Stomach (tissue), 9 donors: Measurements from ENCODE around the gene DGCR8. TPM values are rescaled to one million over a fixed set of nuclear protein-coding genes. Genes with fewer than 3 reads are reported as not detected.

ENCODE experiments used
- DNase-seq, 2 donors: peaks; one replicate each; pipeline versions ENCODE4 v3.0.0 to v3.0.0-alpha.2; 2013 to 2019
- H3K27ac ChIP-seq, 5 donors: fragments of 200-600 bp in 4 of 5; sonication (generic) in 4 of 5; one replicate each; pipeline ENCODE4 v1.5.1; 2013 to 2019; ENCODE audit warnings: mild to moderate bottlenecking in 1 of 5, moderate library complexity in 1 of 5
- H3K27me3 ChIP-seq, 3 donors: fragments of 200-600 bp; sonication (generic); one replicate each; pipeline ENCODE4 v1.5.1; 2017 to 2019; ENCODE audit warnings: mixed run types in 1 of 3
- H3K36me3 ChIP-seq, 4 donors: fragments of 200-600 bp; sonication (generic); 1 replicate in 3 of 4; 2 replicates in 1 of 4; pipeline ENCODE4 v1.5.1; 2016 to 2019
- H3K4me1 ChIP-seq, 4 donors: fragments of 200-600 bp; sonication (generic); one replicate each; pipeline ENCODE4 v1.5.1; 2016 to 2019
- H3K4me3 ChIP-seq, 4 donors: fragments of 200-600 bp; sonication (generic) in 3 of 4; one replicate each; pipeline ENCODE4 v1.5.1; 2016 to 2019; ENCODE audit warnings: mild to moderate bottlenecking in 1 of 4
- H3K9me3 ChIP-seq, 4 donors: fragments of 200-600 bp; sonication (generic); one replicate each; pipeline ENCODE4 v1.5.1; 2016 to 2019
- EP300 ChIP-seq: sonication (generic); formaldehyde crosslinking; IDR thresholded peaks from one replicate; pipeline ENCODE4 v1.6.1; 2017; ENCODE audit warnings: antibody characterized with exemption
- POLR2A ChIP-seq, 4 donors: fragments of 450-650 bp; IDR thresholded peaks; one replicate each; pipeline ENCODE4 v1.6.1; 2016; ENCODE audit warnings: antibody characterized with exemption in 4 of 4, control low read depth in 2 of 4, mild to moderate bottlenecking in 1 of 4, moderate library complexity in 1 of 4
- POLR2AphosphoS5 ChIP-seq, 3 donors: sonication (generic); formaldehyde crosslinking; IDR thresholded peaks; one replicate each; pipeline ENCODE4 v1.6.1; 2016; ENCODE audit warnings: antibody characterized with exemption in 3 of 3
- WGBS, 5 donors: extraction: QIAGEN DNeasy Blood & Tissue Kit in 3 of 5; methylation state at CpG; one replicate each; pipeline versions ENCODE4 v1.1.5 to v1.1.7; 2013 to 2018; 5-methylcytosine and 5-hydroxymethylcytosine counted together
- intact Hi-C: fragments of 100-400 bp; cut with DNase I; formaldehyde crosslinking; loops from one replicate; pipeline ENCODE4 v1.15.1; 2023; ENCODE audit warnings: low total_unique reads
- polyA plus RNA-seq, 3 donors: library from polyadenylated mRNA; stranded (reverse); fragments of 200-250 nt; gene quantifications; one replicate each; pipeline ENCODE4 v1.2.3, GENCODE V29; 2013
- total RNA-seq, 5 donors: library from RNA; depleted of rRNA; stranded (reverse); fragments of >200 nt; gene quantifications; one replicate each; pipeline versions ENCODE4 v1.1.0 to v1.2.3, GENCODE V29; 2014 to 2016
- TF ChIP-seq, protein P1 (sequence below), 7 experiments: fragments of 450-650 bp in 4 of 7; fragments of 200-600 bp in 3 of 7; sonication (generic) in 3 of 7; IDR thresholded peaks; one replicate each; pipeline ENCODE4 v1.5.1; 2016 to 2019; ENCODE audit warnings: antibody characterized with exemption in 7 of 7, control low read depth in 2 of 7, mild to moderate bottlenecking in 1 of 7
- donor health status: healthy with polysubstance abuse.
- donor health status: Bipolar disorder and iron deficiency.
- donor health status: healthy.

Gene DGCR8
- total and polyA plus RNA-seq, 8 donors, result 7.8 to 55.4 (median 30.6) TPM

DNA sequence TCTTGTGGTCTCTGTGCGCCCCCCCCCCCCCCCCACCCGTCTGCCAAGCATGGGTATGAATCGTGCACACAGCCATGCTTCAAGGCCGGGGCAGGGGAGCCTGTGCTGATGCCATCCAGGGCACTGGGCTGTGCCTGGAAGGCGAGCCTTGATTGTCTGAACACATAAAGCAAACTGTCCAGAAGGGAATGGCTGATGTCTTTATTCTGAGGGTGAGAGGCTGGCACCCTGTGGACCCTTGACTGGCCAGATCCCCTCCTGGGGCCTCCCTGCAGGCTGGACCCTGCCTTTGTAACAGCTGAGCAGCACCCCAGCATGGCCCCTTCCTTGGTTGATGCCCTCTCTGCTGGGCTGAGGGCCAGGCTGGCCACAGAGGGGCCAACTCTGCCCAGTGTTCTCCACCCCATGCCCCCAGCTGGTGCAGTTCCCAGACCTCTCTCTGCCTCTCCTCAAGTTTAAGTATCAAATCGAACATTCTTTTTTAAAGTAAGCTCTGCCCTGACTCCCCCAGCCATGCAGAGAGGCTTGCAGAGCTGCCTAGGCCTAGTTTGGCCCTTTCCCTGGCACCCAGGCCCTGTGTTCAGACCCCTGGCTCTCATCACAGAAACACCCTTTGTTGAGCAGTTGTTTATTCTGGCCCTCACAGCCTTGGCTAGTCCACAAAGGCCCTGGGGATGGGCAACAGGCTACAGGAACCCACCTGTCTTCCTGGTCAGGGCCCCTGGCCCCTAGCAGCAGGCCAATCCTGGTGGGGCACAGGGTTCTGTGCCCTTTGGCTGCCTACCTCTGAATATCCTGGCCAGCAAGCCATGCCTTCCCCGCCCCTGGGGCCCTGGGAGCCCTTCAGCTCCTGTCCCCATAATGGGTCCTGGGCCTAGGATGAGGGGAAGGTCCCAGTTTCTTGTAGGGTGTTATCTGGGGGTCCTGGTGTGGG is 31.9 kb downstream of the DGCR8 start:
- H3K36me3 ChIP-seq, result peaks cover 74 to 91% (median 89%) of the 10 kb centered on the region in 4 donors
- DNase-seq, result no peak
- WGBS, 5 donors, result 68 to 79% (median 70%) methylated on average over 2 to 7 of the region's 7 CpGs
- TF ChIP-seq POLR2A (IDR thresholded peaks at IDR 0.05) (no peak), EP300 (no peak), POLR2AphosphoS5 (IDR thresholded peaks at IDR 0.05) (no peak)
- TF ChIP-seq, protein P1, sequence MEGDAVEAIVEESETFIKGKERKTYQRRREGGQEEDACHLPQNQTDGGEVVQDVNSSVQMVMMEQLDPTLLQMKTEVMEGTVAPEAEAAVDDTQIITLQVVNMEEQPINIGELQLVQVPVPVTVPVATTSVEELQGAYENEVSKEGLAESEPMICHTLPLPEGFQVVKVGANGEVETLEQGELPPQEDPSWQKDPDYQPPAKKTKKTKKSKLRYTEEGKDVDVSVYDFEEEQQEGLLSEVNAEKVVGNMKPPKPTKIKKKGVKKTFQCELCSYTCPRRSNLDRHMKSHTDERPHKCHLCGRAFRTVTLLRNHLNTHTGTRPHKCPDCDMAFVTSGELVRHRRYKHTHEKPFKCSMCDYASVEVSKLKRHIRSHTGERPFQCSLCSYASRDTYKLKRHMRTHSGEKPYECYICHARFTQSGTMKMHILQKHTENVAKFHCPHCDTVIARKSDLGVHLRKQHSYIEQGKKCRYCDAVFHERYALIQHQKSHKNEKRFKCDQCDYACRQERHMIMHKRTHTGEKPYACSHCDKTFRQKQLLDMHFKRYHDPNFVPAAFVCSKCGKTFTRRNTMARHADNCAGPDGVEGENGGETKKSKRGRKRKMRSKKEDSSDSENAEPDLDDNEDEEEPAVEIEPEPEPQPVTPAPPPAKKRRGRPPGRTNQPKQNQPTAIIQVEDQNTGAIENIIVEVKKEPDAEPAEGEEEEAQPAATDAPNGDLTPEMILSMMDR (IDR thresholded peaks at IDR 0.05), result no peak
- no peaks in the 10 kb centered on the region for H3K9me3 ChIP-seq
- intact Hi-C loops, result no loop called here
- no peaks in the 10 kb centered on the region for H3K27me3 ChIP-seq
- peak overlapping the region in 2 of 5 donors; percentile 13 to 42 for H3K27ac ChIP-seq
- no peak overlapping the region for H3K4me3 ChIP-seq
- H3K4me1 ChIP-seq, result peaks cover 11 to 45% (median 35%) of the 10 kb centered on the region in 4 donors

DNA sequence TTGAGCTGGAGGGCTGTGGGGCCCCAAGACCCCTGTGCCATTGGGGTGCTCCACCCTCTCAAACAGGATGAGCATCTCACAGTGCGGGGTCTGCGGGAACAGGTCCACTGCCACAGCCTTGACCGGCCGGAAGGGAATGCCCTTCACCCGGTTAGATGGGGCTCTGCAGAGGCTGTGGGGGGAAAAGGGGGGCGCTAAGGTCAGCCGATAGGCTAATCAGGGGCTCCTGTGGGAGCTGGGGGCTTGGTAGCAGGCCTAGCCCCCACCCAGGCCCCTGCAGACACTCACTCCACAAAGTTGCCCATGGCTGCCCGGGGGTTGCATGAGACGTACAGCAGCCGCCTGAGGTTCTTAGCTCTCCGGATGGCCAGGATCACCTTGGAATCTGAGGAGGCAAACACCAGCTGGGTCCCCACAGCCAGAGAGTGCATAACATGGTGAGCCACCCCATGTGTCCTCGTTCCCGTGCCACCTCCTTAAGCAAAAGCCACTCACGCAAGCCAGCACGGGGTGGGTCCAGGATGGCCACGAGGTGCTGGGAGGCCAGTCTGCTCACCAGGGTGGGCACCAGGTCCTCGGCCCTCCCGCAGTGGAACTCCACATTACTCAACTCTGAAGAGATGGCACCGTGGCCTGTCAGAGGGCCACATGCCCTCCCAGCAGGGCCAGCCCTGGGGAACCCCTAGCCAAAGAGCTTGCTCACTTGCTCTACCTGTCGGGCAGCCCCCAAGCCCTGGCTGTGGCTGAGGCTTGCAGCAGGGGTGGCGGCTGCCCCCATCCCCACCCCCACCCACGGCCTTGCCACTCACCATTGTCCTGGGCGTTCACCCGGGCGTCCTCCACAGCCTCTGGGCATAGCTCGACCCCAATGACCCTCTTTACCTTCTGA is 32.8 kb downstream of the DGCR8 start:
- Histone ChIP-seq H3K4me3 (no peak overlapping the region), H3K27me3 (no peaks in the 10 kb centered on the region), H3K36me3 (peaks cover 65 to 82% (median 79%) of the 10 kb centered on the region in 4 donors), H3K27ac (no peak overlapping the region), H3K9me3 (no peaks in the 10 kb centered on the region), H3K4me1 (peaks cover 14 to 48% (median 37%) of the 10 kb centered on the region in 4 donors)
- DNase-seq, result no peak
- intact Hi-C loops, result no loop called here
- TF ChIP-seq EP300 (no peak), POLR2A (IDR thresholded peaks at IDR 0.05) (no peak), POLR2AphosphoS5 (IDR thresholded peaks at IDR 0.05) (no peak)
- TF ChIP-seq, protein P1 (IDR thresholded peaks at IDR 0.05), result no peak
- WGBS, 5 donors, result 77 to 87% (median 83%) methylated on average over 12 to 26 of the region's 26 CpGs

DNA sequence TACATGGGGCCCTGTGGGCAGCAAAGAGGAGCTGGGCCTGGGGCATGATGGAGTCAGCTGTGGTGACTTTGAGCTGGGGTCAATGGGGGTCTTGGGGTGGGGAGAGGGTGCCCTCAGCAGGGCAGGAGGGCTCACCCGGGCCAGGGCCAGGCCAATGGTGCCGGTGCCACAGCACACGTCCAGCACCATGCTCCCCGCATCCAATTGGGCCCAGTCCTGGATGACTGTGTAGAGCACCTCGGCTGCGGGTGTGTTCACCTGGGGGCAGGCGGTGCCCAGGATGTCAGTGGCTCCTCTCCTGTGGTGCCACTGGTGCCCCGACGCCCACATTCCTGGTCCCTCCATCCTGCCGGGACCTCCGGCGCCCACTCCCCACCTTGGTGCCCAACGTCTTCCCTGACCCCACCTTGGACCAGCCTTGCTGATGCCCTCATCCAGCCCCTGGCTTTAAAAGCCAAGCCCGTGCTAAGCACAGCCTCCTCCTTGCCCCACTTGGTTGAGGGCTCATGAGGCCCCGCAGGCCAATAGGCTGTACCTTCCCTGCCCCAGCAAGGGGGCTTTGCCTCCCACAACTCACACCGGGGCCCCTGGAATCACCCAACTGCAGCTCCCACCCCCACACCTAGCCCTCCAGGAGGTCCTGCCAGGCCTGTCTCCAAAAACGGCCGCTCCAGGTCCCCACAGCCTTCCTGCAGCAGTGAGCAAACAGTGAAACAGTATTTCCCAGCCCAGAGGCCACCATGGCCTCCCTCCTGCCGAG is 33.7 kb downstream of the DGCR8 start:
- H3K27ac ChIP-seq, result no peak overlapping the region
- H3K36me3 ChIP-seq, result peaks cover 57 to 73% (median 71%) of the 10 kb centered on the region in 4 donors
- peaks cover 22 to 57% (median 46%) of the 10 kb centered on the region in 4 donors for H3K4me1 ChIP-seq
- no peaks in the 10 kb centered on the region for H3K9me3 ChIP-seq
- intact Hi-C loops, result no loop called here
- TF ChIP-seq, protein P1 (IDR thresholded peaks at IDR 0.05), result no peak
- no peak for TF ChIP-seq POLR2AphosphoS5 (IDR thresholded peaks at IDR 0.05)
- TF ChIP-seq EP300, result no peak
- no peak for TF ChIP-seq POLR2A (IDR thresholded peaks at IDR 0.05)
- H3K27me3 ChIP-seq, result no peaks in the 10 kb centered on the region
- no peak for DNase-seq
- 80 to 89% (median 86%) methylated on average over 13 to 19 of the region's 19 CpGs for WGBS, 5 donors
- no peak overlapping the region for H3K4me3 ChIP-seq
